ENCODE measurements around the gene COX4I1. TPM values are rescaled to one million over a fixed set of nuclear protein-coding genes. Genes with fewer than 3 reads are reported as not detected.

The COX4I1 gene
- total RNA-seq, 3 donors from 2014 or later, result 355 to 425 (median 400) TPM

GRCh38 chr16:85781156-85781555 is 18.3 kb upstream of the COX4I1 start:
- intact Hi-C loops (cut with DNase I; ENCODE audit: low total_unique reads), result no loop called here
- Histone ChIP-seq H3K36me3 (peaks cover 6% of the 10 kb centered on the region), H3K4me1 (peaks cover 0 to 14% of the 10 kb centered on the region in 2 donors), H3K9me3 (no peaks in the 10 kb centered on the region), H3K4me3 (no peak overlapping the region), H3K27ac (no peak overlapping the region), H3K27me3 (no peaks in the 10 kb centered on the region)
- TF ChIP-seq CTCF (IDR thresholded peaks at IDR 0.05), result no peak
- TF ChIP-seq POLR2AphosphoS5 (IDR thresholded peaks at IDR 0.05), result no peak
- no peak for TF ChIP-seq POLR2A (IDR thresholded peaks at IDR 0.05)
- no peak for DNase-seq (ENCODE audit: low spot score in 2 of 2)

GRCh38 chr16:85781695-85782370 is 17.7 kb upstream of the COX4I1 start:
- intact Hi-C loops (cut with DNase I; ENCODE audit: low total_unique reads), result no loop called here
- TF ChIP-seq POLR2A (IDR thresholded peaks at IDR 0.05) (no peak), CTCF (IDR thresholded peaks at IDR 0.05) (no peak), POLR2AphosphoS5 (IDR thresholded peaks at IDR 0.05) (no peak)
- peak overlapping the region in 1 of 2 donors; percentile 20 for H3K27ac ChIP-seq
- H3K27me3 ChIP-seq, result no peaks in the 10 kb centered on the region
- no peaks in the 10 kb centered on the region for H3K9me3 ChIP-seq
- peaks cover 6% of the 10 kb centered on the region for H3K36me3 ChIP-seq
- peak; percentile 40 to 82 for DNase-seq (ENCODE audit: low spot score in 2 of 2)
- no peak overlapping the region for H3K4me3 ChIP-seq
- H3K4me1 ChIP-seq, result peaks cover 0 to 13% of the 10 kb centered on the region in 2 donors

- H3K4me3 ChIP-seq, result no peak overlapping the region
- peaks cover 0 to 7% of the 10 kb centered on the region in 2 donors for H3K4me1 ChIP-seq
- TF ChIP-seq POLR2A (IDR thresholded peaks at IDR 0.05) (no peak), POLR2AphosphoS5 (IDR thresholded peaks at IDR 0.05) (no peak), CTCF (IDR thresholded peaks at IDR 0.05) (no peak)
- no peaks in the 10 kb centered on the region for H3K27me3 ChIP-seq
- no peaks in the 10 kb centered on the region for H3K9me3 ChIP-seq
- intact Hi-C loops (cut with DNase I; ENCODE audit: low total_unique reads), result no loop called here
- H3K36me3 ChIP-seq, result peaks cover 6% of the 10 kb centered on the region
- peak overlapping the region in 1 of 2 donors; percentile 20 for H3K27ac ChIP-seq
- no peak for DNase-seq (ENCODE audit: low spot score in 2 of 2)
Measured at GRCh38 chr16:85782451-85782850, 17.0 kb upstream of the COX4I1 start.

- intact Hi-C loops (cut with DNase I; ENCODE audit: low total_unique reads), result no loop called here
- TF ChIP-seq POLR2A (IDR thresholded peaks at IDR 0.05) (no peak), POLR2AphosphoS5 (IDR thresholded peaks at IDR 0.05) (no peak), CTCF (IDR thresholded peaks at IDR 0.05) (no peak)
- no peak for DNase-seq (ENCODE audit: low spot score in 2 of 2)
- Histone ChIP-seq H3K27ac (no peak overlapping the region), H3K36me3 (peaks cover 6% of the 10 kb centered on the region), H3K4me3 (no peak overlapping the region), H3K9me3 (no peaks in the 10 kb centered on the region), H3K4me1 (peaks cover 0 to 5% of the 10 kb centered on the region in 2 donors), H3K27me3 (no peaks in the 10 kb centered on the region)
Measured at GRCh38 chr16:85783441-85783840, 16.1 kb upstream of the COX4I1 start.

GRCh38 chr16:85784813-85785212 is 14.7 kb upstream of the COX4I1 start:
- H3K4me3 ChIP-seq, result no peak overlapping the region
- peaks cover 0 to 5% of the 10 kb centered on the region in 2 donors for H3K4me1 ChIP-seq
- no peaks in the 10 kb centered on the region for H3K9me3 ChIP-seq
- intact Hi-C loops (cut with DNase I; ENCODE audit: low total_unique reads), result no loop called here
- DNase-seq (ENCODE audit: low spot score in 2 of 2), result no peak
- H3K27ac ChIP-seq, result no peak overlapping the region
- no peak for TF ChIP-seq CTCF (IDR thresholded peaks at IDR 0.05)
- TF ChIP-seq POLR2AphosphoS5 (IDR thresholded peaks at IDR 0.05), result no peak
- H3K36me3 ChIP-seq, result peaks cover 3% of the 10 kb centered on the region
- H3K27me3 ChIP-seq, result no peaks in the 10 kb centered on the region
